Stimulated activated CD8-positive, alpha-beta memory T cell treated with anti-CD3 and anti-CD28 coated beads, Interleukin-15, amount 100 ng/mL, for 4 hours (primary cell): ENCODE data around the gene RASA2.
"Not testable (repeated sequence)": the region's sequence is repeated elsewhere in the genome, so short reads cannot be mapped to it uniquely, and the experiment has no call there.

ENCODE experiments used
- DNase-seq, 2 donors: peaks; one replicate each; pipeline ENCODE4 v3.0.0-alpha.2; 2020; ENCODE audit warnings: low read depth in 2 of 2

RASA2 gene

GRCh38 chr3:141536017-141536416 is 49.2 kb downstream of the RASA2 start:
- DNase-seq, result not testable (repeated sequence)

GRCh38 chr3:141537856-141538255 is 51.0 kb downstream of the RASA2 start:
- no peak for DNase-seq

GRCh38 chr3:141538568-141539240 is 51.9 kb downstream of the RASA2 start:
- DNase-seq, result no peak

- DNase-seq, result no peak
Observed at GRCh38 chr3:141539431-141540187, 52.8 kb downstream of the RASA2 start.

GRCh38 chr3:141540531-141540930 is 53.7 kb downstream of the RASA2 start:
- DNase-seq, result no peak

GRCh38 chr3:141542202-141542969 is 55.6 kb downstream of the RASA2 start:
- DNase-seq, result no peak

GRCh38 chr3:141542989-141543388 is 56.2 kb downstream of the RASA2 start:
- DNase-seq, result no peak

GRCh38 chr3:141544697-141545096 is 57.9 kb downstream of the RASA2 start:
- DNase-seq, result no peak

- no peak for DNase-seq
Observed at GRCh38 chr3:141546081-141546480, 59.3 kb downstream of the RASA2 start.

GRCh38 chr3:141546586-141546985 is 59.8 kb downstream of the RASA2 start:
- DNase-seq, result no peak

- DNase-seq, result no peak
Observed at GRCh38 chr3:141547791-141548190, 61.0 kb downstream of the RASA2 start.

GRCh38 chr3:141550926-141551665 is 64.3 kb downstream of the RASA2 start:
- DNase-seq, result no peak

GRCh38 chr3:141552440-141552991 is 65.7 kb downstream of the RASA2 start:
- DNase-seq, result no peak

GRCh38 chr3:141553055-141553454 is 66.2 kb downstream of the RASA2 start:
- DNase-seq, result no peak

GRCh38 chr3:141556034-141556433 is 69.2 kb downstream of the RASA2 start:
- DNase-seq, result no peak

- DNase-seq, result no peak
Observed at GRCh38 chr3:141557961-141558706, 71.3 kb downstream of the RASA2 start.

- DNase-seq, result no peak
Observed at GRCh38 chr3:141561426-141562034, 74.7 kb downstream of the RASA2 start.

- DNase-seq, result no peak
Observed at GRCh38 chr3:141564241-141564640, 77.4 kb downstream of the RASA2 start.

- DNase-seq, result no peak
Observed at GRCh38 chr3:141570068-141570467, 83.2 kb downstream of the RASA2 start.
